Medulla oblongata (tissue), 1 donor: ENCODE results near the gene EME2.
"Not testable (repeated sequence)": the region's sequence is repeated elsewhere in the genome, so short reads cannot be mapped to it uniquely, and the experiment has no call there.

Experiments
- DNase-seq: peaks from one replicate; pipeline ENCODE4 v3.0.0-alpha.2; 2015; ENCODE audit errors: extremely low spot score

Gene EME2

DNA sequence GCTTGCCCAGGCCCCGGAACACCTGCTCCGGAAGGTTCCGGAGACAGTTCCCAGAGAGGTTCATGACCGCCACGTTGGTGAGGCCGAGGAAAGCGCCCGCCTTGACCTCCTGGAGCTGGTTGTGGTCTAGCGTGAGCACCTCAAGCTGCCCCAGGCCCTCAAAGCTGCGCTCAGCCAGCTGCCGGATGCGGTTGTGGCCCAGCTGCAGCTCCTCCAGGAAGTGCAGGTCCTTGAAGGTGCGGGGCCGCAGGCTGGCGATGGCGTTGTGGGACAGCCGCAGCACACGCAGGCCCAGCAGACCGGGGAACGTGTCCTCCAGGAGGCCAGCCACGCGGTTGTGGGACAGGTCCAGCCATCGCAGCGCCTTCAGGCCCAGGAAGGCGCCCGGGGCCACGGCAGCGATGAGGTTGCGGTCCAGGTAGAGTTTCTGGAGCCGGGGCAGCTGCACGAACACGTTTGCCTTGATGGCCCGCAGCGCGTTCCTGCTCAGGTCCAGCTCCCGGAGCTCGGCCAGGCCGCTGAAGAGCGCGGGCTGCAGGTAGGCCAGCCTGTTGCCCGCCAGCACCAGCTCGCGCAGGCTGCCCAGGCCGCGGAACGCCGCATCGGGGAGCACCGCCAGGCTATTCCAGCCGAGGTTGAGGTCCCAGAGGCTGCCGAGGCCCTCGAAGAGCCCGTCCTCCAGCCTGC is 18.8 kb downstream of the EME2 start:
- no peak for DNase-seq

DNA sequence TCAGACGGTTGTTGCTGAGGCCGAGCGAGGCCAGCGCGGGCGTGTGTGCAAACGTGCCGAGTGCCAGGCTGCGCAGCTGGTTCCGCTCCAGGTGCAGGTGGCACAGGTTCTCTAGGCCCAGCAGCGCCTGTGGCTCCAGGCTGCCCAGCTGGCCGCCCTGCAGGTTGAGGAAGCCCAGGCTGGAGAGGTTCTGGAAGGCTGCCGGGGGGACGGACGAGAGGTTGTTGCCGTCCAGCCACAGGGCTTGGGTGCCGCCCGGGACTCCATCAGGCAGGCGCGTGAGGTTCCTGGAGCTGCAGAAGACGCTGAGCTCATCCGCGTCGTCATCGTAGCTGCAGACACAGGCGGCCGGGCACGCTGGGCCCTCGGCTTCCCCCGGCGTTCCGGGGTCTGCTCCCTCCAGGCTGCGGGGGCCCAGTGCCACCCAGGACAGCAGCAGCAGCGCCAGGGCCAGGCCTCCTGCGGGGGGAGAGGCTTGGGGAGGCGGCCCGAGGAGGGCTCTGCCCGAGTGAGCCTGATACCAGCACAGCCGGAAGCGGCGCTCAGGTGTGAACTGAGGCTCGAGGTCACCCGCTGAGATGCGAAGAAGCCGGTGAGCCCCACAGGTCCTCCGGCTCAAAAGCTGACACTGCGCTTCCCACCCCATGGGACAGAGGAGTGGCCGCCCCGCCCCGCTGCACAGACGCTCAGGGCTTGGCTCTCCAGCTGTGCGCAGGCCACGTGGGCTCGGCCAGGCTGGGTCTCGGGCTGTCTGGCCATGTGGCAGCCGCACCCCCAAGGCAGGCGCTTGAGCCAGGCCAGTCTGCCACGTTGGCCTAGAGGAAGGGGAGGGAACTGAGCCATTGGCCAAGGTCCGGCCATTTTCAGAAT is 19.6 kb downstream of the EME2 start:
- DNase-seq, result no peak

DNA sequence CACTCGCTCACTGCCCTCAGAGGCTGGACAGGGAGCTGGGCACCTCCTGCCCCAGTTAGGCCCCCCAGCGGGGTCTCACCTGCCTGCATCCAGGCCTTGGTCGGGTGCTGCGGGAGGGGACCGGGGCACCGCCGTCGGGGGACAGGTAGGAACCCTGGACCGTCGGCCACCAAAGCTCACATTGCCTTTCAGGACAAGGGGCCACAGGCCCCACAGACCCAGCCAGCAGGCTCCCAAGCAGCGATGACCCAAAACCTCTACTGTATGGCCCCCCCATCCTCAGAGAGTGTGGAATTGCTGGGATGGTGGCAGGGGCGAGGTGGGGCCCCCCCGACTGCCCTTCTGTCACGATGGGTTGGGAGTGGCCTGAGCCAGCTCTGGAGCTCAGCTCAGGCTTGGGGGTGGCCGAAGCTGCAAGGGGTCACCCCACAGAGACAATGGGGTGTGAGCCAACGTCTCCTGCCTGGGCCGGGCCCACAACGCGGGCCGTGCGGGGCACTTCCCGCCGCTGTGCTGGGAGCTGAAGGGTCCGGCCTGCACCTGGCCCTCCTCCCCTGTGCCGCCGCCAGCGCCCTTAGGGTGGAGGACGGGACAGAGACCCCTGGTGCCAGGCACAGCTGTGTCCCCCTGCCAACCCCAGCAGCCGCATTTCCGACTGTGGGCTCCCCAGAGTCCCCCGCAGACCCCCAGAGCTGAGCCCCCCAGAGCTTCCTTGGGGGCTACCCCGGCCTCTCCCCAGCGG is 20.4 kb downstream of the EME2 start:
- no peak for DNase-seq

DNA sequence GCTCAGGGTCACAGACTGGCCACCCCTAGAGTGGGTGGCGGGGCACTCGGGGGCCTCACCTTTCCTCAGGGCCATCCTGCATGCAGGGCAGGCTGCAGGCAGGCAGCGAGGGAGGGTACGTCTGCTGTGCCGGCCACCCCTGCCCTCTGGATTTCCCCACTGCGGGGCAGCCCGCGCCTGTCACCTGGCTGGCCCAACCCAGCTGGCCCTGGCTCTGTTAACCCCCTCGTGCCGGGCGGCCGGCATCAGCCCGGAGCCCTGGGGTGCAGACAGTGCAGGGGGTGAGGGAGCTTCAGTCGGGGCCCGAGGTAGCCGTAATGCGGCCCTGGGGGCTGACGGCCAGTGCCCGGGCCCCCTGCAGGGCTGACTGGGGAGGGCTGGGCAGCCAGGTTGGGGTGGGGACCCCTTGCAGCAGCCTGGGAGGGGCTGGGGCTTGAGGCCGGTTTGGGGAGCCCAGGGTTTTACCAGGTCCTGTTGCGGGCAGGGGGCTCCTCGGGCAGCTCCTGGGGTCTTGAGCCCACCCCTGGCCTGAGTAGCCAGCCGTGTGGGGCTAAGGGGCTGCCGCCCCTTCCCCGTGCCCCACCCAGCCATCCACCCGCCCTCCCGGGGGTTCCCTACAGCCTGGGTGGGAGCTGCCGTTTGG is 21.1 kb downstream of the EME2 start, which contains the start of gene IGFALS:
TSS of gene IGFALS (minus strand) at position 128 of the 643 bp plus-strand sequence. CDS start at position 75, 53 bp downstream.
- DNase-seq, result no peak

DNA sequence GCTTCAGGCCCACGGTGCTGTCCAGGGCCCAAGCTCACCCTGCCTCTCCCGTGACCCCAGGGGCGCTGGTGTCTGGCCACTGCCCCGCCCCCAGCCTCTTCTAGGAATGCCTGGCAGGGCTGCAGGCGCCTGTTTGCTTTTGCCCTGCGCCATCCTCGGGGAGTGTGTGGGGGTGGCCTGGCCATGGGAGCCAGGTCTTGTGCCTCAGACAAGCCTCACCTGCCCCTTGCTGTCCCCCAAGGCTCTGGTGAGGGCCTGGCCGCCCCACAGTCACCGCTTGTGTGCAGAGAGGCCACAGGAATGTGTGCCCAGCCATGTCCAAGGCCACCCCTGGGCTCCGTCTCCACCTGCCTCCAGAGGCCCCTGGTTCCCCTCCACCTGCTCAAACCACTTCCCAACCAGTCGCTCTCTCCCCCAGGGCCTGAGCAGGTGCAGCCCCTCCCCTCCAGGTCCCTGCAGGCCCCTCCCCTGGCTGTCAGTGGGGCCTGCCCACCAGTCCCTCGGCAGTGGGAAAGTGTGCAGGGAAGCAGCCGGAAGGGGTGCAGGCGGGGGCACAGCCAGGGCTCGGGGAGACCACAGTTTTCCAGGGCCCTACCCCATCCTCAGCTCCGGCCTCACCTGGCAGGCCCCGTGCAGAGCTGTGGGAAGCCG is 21.7 kb downstream of the EME2 start:
- no peak for DNase-seq

DNA sequence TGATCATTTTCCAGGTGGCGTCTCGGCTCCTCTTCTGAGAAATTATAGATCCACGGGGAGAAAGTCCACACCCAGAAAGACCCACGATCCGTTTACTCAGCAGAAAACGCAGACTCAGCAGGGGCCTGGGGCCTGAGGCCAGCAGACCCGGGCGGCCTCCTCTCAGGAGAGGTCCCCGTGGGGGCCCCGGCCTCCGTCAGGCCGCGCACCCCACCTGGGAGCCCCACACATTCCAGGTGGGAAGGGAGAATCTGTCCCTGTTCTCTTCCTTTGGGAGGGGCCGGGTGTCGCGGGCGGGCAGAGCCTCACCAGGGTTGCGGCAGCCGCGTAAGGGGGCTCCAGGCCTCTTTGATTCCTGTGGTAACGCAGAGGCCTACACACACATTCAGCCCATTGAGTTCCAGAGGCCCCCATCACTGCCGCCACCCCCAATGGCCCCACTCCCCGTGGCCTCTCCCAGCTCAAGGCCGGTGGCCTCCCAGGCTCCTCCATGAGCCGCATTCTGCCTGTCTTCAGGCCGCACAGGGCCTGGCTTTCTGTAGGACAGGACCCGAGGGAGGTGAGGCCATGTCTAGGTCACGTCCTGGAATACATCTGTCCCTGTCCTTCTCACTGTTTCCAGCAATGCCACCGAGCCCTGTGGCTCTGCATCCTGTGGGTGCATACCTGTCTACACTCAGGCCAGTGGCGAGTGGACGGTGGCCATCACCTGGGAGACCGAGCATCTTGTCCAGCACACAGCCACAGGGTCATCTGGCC is 22.5 kb downstream of the EME2 start:
- no peak for DNase-seq

DNA sequence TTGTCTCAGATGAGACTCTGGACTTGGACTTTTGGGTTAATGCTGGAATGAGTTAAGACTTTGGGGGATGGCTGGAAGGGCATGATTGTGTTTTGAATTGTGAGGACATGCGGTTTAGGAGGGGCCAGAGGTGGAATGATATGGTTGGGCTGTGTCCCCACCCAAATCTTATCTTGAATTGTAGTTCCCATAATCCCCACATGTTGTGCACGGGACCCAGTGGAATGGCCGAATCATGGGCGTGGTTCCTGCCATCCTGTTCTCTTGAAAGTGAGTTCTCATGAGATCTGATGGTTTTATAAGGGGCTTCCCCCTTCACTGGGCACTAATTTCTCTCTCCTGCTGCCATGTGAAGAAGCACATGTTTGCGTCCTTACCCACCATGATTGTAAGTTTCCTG is 26.7 kb downstream of the EME2 start:
- not testable (repeated sequence) for DNase-seq

DNA sequence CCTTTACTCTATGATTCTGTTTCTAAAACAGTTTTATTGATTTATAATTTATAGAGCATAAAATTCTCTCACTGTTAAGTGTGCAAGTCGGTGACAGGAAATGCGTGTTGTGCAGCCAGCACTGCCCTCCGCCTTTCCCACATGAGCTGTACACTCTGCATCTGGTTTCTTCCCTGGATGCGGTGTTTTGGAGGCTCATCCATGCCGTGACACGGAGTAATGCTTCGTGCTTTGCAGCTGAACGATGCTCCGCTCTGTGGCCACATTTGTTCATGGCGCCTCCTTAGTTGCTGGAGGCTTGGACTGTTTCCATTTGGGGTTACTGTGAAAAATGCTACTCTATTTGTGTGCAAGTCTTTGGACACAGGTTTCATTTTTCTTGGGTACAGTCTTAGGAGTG is 28.1 kb downstream of the EME2 start:
- DNase-seq, result no peak

DNA sequence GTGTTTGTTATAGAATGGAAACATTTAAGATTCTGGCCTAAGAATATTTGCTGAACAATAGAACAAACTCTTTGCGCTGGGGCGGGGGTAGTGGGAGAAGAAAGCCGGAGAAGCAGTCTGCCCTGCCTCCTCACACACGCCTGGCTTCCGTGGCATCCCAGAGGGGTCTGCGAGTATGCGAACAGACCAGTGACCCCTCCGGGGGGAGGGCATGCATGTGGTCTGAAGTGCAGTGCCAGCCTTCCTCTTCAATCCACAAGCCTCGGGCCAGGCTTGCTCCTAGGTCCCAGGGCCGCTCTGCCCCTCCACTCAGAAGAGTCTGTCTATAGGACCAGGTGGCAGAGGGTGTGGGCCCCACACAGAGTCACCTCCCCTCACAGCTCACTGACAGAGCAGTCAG is 35.0 kb downstream of the EME2 start:
- no peak for DNase-seq

DNA sequence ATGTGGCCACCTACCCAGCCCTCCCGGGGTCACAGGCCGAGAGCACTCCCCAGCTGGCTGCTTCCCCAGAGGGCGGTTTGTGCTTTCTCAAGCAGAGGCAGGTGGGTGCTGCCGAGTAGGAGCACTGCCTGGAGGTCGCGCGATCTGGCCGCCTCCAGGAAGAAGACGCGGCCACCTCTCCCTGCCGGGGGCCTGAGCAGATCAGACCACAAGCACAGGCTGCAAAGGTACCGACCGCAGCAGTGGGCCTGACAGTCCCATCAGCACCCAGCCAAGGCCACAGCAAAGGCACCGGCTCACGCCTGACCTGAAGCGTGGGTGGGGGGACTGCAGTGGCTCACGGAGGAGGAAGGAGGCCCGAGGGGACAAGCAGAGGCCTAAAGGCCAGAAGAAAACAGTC is 36.1 kb downstream of the EME2 start:
- DNase-seq, result no peak

DNA sequence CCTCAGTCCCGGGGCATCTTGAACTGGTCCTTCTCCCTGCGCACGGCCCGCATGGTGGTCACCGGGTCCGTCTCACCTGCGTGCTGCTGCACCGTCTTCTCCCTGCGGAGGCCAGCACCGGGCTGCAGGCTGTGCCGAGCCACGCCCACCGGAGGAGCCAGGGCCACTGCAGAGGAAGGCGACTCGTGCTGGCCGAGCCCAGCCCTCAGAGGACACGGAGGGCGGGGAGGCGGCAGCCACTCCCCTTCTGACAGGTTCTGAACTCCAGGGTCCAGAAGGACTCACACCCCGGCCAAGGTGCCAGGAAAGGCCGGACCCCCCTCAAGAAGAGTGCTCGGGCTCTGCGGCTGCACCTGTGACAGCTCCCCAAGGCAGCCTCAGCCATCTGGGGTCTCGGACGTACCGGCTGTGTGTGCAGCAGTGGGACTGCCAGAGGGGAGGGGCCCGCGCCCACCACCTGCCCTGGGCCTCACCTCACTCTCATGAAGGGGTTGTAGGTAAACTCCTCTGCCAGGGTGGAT is 36.7 kb downstream of the EME2 start:
- DNase-seq, result no peak

DNA sequence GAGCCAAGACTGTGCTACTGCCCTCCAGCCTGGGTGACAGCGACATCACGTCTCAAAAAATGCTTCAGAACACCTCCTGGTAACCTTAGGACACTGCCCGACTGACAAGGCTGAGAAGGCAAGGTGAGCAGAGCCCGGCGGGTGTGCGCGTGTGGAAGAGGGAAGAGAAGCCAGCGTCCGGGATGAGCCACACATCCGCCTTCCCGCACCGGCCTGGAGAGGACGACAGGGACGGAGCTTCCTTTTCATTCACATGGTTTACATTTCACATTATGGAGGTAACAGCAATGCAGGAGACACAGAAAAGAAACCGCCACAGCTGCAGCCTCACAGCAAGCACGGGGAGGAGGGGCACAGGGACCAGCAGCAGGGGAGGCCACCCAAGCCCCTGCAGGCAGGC is 37.5 kb downstream of the EME2 start:
- DNase-seq, result no peak

DNA sequence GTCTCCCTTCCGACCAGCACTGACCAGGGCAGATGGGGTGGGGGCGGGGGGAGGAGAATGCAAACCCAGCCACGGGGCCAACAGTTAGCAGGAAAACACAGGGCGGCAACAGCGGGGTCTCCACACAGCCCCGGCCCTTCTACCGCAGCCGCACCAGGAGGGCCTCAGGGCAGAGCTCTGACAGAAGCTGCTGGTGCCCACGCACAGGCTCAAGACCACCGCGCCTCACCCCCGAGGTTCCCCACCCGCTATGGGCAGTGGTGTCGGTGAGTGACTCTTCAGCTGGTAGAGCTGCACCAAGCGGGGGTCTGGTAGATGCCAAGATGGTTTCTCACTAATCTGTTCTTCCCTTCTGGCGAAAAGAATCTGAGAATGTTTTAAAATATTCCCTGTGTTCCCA is 37.9 kb downstream of the EME2 start:
- no peak for DNase-seq

DNA sequence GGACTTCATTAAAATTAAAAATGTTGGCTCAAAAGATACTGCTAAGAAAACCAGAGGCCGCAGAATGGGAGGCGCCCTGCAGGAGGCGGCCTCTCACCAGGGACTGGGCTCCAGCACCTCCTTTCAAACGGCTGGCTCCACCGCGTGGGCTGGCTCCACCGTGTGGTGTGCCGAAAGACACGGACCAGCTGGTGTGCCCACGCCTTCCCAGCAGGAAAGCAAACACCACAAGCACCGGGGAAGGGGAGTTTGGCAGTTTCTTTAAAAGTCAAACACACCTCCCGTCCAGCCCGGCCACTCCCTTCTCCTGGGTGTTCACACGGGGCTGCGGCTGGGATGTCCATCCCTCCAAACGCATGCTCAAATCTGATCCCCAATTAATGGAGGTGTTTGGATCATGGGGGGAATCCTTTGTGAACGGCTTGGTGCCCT is 40.1 kb downstream of the EME2 start:
- DNase-seq, result peak; percentile 21

DNA sequence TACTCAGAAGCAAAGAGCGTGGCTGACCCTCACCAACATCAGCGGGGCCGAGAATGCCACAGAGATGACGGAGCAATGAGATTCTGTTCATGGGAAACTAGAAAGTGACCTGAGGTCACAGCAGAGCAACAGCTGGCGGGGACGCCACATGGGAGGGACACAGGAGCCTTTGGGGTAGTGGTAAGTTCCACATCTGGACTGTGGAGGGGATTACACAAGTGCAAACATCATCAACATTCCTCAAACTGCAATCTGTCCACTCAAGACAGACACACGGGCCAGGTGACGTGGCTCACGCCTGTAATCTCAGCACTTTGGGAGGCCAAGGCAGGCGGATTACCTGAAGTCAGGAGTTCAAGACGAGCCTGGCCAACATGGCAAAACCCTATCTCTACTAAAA is 42.9 kb downstream of the EME2 start:
- DNase-seq, result no peak

DNA sequence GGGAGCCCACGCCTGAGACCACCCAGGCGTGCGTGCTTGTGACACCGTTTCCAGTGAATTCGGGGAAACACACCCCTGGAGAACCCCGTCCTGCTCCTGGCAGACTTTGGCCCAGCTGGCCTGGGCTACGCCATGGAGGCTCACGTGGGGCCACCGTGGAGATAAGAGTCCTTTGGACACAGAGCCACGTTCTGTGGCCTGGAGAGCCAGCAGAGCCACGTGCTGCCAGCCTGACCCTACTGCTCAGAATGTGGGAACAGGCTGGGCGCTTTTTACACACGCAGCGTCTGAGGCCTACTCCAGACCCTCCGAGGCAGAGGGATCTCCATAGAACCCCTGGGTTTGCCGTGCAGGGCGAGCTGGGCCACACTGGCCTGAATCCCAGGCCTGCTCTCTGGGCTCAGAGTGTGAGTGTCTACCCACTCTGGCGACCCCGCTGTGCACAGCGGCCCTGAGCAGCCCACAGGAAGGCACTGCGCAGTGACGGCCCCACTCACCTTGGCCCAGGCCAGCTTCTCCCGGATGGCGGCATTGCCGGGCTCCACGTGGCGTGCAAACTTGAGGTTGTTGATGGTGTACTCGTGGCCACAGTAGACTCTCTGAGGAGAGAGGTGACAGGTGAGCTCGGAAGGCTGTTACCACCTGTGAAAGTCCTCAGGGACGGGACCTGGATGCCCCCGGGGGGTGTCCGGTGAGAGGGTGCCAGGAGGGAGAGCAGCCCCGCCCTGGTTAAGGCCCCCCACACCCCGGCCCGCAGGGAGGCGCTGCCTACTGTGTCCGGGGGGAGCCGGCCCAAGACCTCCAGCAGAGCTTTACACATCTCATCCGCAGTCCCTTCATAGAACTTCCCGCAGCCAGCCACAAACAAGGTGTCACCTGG is 44.0 kb downstream of the EME2 start:
- DNase-seq, result no peak

DNA sequence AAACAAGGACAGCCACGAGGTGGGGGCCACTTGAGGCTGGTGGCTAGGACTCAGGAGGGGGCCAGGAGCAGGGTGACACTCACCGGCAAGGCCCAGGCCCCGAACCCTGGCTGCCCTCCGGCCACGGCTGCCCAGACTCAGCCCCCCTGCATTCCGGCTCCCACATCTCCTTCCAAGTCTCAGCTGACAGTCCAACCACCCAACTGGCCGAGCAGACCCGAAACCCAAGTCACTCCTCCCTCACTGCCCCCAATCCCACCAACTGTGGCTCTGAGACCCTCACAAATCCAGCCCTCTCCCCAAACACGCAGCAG is 44.6 kb downstream of the EME2 start:
- DNase-seq, result no peak

DNA sequence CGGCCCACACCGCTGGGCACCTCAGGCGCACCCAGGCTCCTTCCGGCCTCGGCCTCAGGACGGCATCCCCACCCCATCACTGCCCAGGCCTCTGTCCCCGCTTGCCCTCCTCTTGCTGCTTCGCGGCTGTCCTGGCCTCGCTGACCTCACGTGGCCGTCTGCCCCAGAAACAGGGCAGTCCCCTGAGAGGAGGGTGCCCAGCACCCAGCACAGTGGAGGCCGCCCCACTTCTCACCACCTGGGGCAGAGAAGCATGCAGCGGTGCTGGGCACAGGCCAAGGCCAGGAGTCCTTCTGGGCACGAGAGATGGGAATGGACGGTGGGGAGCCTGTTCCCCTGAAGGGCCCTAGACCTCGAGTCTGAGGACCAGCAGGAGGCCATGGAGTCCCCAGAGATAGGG is 45.1 kb downstream of the EME2 start:
- no peak for DNase-seq

DNA sequence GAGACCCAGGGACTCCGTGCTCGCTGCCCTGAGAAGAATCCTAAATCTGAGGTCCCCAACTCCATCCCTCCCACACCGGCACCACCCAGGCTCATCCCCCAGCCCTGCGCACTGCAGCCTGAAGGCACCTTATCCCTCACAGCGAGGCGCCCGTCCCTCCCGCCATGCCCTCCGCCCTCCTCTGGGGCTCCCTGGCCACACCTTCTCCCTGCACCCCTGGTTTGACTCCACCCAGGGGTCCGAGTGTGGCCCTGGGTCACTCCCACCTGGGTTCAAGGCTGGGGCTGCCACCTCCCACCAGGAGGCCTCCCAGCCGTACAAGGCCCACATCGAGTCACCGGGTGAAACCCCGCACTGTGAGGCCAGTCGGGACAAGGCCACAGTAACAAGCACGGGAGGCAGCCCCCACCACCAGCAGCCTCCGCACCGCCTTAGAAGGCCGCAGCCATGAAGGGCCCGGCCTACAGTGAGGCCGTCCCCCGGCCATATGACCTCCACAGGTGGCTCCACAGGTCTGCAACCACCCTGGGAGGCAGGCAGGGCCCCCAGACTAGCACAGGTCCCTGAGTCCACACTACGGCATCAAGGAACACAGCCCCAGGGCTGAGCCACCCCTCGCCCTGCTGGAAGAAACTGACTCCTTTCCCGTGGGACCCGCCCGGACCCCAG is 45.7 kb downstream of the EME2 start:
- no peak for DNase-seq
